Parietal lobe (tissue), 1 donor: Measurements from ENCODE around the gene POLR2J3. TPM values are rescaled to one million over a fixed set of nuclear protein-coding genes. Genes with fewer than 3 reads are reported as not detected.

Experiments
- total RNA-seq: library from RNA; depleted of rRNA; stranded (reverse); fragments of >200 nt; gene quantifications from one replicate; pipeline ENCODE4 v1.2.3, GENCODE V29; 2014

The POLR2J3 gene
- total RNA-seq = 90.1 TPM

GRCh38 chr7:102572261-102573239 is at the start of gene POLR2J3:
Gene POLR2J3, minus strand, starts transcription at chr7:102572583. Its CDS starts 62 bp downstream, at chr7:102572521.

GRCh38 chr7:102616507-102617125 is 44.2 kb upstream of the POLR2J3 start, which contains the start of gene RASA4:
Gene RASA4, minus strand, starts transcription at chr7:102616756. Its CDS starts 67 bp downstream, at chr7:102616689.

GRCh38 chr7:102550808-102551422 is 21.5 kb downstream of the POLR2J3 start, which contains the start of gene SPDYE2:
Gene SPDYE2, plus strand, starts transcription at chr7:102551226. Its CDS starts 2,030 bp downstream, at chr7:102553256.

GRCh38 chr7:102543596-102543995 is 28.8 kb downstream of the POLR2J3 start, which contains the start of gene UPK3BL2:
Gene UPK3BL2, minus strand, starts transcription at chr7:102543696. Its CDS starts 60 bp downstream, at chr7:102543636.

GRCh38 chr7:102517550-102518147 is 54.7 kb downstream of the POLR2J3 start, which contains the start of gene RASA4B:
Gene RASA4B, minus strand, starts transcription at chr7:102517777. Its CDS starts 67 bp downstream, at chr7:102517710.

Other genes with a start within 250 kb of the POLR2J3 start
- gene SPDYE6, start 216.1 kb downstream of the POLR2J3 start, total RNA-seq = not detected
- 24.4 TPM for gene PRKRIP1, start 176.2 kb downstream of the POLR2J3 start, total RNA-seq
- 27.5 TPM for gene ORAI2, start 139.0 kb downstream of the POLR2J3 start, total RNA-seq
- 16.3 TPM for gene ALKBH4, start 107.7 kb downstream of the POLR2J3 start, total RNA-seq
- gene LRWD1, start 107.6 kb downstream of the POLR2J3 start, total RNA-seq = 45.4 TPM
- 14.1 TPM for gene POLR2J, start 93.7 kb downstream of the POLR2J3 start, total RNA-seq
- gene RASA4B, start 54.8 kb downstream of the POLR2J3 start, total RNA-seq = 19.4 TPM
- gene UPK3BL2, start 28.9 kb downstream of the POLR2J3 start, total RNA-seq = 10.3 TPM
- not detected for gene SPDYE2, start 21.4 kb downstream of the POLR2J3 start, total RNA-seq
- 77.0 TPM for gene RASA4, start 44.2 kb upstream of the POLR2J3 start, total RNA-seq
- 25.4 TPM for gene UPK3BL1, start 70.2 kb upstream of the POLR2J3 start, total RNA-seq
- gene SPDYE2B, start 77.7 kb upstream of the POLR2J3 start, total RNA-seq = not detected
- gene POLR2J2, start 99.1 kb upstream of the POLR2J3 start, total RNA-seq = 15.3 TPM
- 27.2 TPM for gene FAM185A, start 176.4 kb upstream of the POLR2J3 start, total RNA-seq